GDM1 (cell line): ENCODE results near the gene HPSE2.
"Not testable (repeated sequence)": the region's sequence is repeated elsewhere in the genome, so short reads cannot be mapped to it uniquely, and the experiment has no call there.

Experiments
- DNase-seq: peaks from one replicate; lab custom pipeline; 2025; lab: John Stamatoyannopoulos, UW

The HPSE2 gene

DNA sequence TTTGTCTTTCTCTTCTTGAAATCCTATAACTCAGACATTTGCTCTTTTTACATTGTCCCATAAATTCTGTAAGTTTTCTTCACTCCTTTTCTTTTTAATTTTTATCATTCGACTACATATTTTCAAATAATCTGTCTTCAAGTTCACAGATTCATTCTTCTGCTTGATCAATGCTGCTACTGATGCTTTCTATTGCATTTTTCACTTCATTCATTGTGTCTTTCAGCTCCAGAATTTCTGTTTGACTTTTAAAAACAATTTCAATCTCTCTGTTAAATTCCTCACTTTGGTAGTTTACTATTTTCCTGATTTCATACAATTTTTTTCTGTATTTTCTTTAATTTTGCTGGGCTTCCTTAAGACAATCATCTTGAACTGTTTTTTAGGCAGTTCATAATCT, 230.4 kb downstream of the HPSE2 start:
- DNase-seq, result no peak

DNA sequence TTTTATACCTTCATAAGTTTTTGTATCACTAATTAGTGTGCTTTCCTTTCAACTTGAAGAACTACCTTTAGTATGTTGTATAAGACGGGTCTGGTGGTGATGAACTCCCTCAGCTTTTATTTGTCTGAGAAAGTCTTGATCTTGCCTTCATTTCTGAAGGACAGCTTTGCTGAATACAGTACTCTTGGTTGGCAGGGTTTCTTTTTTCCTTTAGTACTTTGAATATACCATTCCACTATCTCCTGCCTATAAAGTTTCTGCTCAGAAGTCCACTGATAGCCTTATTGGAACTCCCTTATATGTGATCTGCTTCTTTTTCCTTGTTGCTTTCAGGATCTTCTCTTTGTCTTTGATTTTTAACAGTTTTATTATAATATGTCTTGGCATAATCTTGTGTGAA, 230.9 kb downstream of the HPSE2 start:
- DNase-seq, result no peak

DNA sequence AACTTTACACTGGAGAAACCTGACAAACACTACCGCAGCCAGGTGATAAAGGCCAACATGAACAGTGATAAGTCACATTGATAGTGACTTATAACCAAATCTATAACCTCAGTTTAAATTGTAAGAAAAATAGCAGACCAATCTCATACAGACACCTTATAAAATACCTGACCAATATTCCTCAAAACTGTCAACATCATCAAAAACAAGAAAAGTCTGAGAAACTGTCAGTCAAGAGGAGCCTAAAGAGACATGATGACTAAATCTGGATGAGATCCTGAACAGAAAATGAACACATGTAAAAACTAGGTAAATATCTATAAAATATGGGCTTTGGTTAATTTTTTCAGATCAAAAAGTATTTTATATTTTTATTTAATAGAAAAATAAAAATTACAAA, 233.3 kb downstream of the HPSE2 start:
- DNase-seq, result no peak

DNA sequence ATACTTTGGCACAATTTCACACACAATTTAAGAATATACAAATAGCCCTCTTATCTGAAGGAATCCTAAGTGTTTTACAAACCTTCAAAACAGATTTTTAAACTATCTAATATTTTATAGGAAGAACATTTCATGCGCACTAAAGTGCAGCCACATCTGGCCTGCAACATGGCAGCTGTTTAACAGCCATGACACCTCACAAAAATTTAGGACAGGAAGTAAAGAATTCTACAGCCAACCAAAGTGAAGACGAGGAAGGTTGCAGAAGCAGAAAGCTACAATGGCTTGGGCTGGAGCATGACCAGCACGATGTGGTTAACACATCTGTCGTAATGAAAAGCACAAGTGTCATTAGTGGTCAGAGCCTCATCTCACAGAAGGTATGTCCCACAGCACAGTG, 238.1 kb downstream of the HPSE2 start:
- DNase-seq, result no peak

DNA sequence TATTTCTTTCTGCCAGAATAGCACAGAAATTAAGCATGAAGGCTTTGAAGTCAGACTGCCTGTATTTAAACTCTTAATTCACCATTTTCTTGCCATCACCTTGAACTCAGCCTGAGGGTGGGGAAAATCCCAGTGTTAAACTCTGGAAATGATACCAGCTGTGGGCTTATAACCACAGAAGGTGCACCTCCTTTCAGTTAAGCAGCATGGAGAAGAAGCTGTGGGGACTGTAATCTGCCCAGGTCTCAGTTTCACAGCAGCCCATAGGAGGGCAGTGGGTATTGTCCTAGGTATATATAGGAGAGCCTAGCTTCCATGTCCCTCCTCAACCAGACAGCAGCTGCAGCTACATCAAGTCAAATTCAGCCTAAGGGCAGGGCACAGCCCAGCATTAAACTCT, 241.6 kb downstream of the HPSE2 start:
- DNase-seq, result no peak

DNA sequence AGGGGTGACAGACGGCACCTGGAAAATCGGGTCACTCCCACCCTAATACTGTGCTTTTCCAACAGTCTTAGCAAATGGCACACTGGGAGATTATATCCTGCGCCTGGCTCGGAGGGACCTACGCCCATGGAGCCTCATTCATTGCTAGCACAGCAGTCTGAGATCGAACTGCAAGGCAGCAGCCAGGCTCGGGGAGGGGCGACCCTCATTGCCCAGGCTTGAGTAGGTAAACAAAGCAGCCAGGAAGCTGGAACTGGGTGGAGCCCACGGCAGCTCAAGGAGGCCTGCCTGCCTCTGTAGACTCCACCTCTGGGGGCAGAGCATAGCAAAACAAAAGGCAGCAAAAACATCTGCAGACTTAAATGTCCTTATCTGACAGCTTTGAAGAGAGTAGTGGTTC, 251.9 kb downstream of the HPSE2 start:
- not testable (repeated sequence) for DNase-seq

DNA sequence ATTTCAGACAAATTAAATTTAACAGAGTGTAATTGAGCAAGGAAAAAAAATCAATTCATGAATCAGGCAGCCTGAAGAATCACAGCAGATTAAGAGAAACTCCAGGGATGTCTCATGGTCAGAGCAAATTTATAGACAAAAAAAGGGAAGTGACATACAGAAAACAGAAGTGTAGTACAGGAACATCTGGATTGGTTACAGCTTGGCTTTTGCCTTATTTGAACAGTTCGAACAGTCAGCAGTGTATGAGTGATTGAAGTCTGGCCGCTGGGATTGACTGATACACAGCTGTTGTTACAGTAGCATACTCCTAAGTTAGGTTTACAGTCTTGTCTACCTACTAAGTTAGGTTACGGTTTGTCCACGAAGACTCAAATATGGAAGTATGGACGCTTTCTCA, 255.3 kb downstream of the HPSE2 start:
- no peak for DNase-seq

DNA sequence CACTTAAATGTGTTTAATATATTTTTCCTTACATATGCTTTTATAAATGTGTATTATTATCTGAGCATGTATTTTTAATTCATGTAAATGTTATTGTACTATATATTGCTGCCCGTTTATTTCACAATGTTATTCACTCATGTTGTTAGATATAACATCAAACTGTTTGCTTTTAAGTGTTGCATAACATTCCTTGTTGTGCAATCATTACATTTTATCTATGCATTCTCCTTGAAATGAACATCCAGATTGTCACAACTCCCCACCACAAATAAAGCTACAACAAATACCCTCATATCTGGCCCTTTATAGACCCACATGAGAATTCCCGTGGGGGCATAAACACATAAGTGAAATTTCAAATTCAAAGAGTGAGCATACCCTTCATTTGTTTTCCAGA, 264.2 kb downstream of the HPSE2 start:
- DNase-seq, result no peak

DNA sequence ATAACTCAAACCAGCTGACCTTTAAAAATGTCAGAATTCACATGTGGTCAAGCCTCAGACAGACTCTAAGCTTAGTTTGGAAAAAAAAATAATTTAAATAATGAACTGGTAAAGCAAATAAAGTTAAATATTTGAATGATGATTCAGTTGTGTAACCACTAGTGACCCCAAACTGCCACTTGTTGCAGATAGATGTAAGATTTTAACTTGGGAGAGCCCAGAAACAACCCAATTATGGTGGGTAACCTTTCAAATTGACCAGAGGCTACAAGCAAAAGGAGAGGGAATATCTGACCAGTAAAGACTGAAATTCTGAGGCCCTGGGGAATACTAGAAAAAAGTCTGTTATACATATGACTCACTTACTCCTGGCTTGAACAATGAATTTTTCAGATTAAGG, 268.1 kb downstream of the HPSE2 start:
- no peak for DNase-seq

DNA sequence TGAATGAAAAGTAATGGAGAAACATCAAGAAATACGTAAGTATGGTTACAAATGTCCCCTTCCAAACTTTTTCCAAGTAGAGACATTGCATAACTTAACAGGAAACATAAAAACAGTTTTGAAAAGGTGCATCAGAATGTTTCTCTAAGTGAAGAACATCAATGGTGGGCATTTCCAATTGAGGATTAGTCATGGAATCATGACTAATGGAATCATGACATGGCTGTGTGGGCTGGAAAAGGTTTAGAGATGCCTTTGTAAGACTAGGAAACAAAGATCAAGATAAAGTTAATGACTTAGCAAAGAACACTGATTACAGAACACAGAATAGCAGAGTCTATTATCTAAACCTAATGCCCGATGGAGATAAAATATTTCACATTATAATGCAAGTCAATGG, 272.0 kb downstream of the HPSE2 start:
- DNase-seq, result no peak

DNA sequence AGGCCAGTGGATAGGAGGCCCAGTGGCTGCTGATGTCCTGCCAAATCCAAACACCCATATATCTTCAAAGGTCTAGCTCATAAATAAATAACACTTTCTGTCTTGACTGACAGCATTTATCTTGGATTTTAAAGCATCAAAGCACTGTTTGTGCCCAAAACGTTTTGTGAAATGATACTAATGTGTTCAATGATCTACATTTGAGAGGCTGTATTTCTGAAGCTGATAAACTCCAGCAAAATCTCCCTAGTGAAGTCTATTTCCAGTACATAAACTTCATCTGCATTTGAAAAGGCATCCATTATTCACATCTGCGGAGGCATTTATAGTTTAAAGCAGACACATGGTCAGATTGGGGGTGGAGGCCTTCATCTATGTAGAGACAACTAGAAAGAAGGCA, 276.3 kb downstream of the HPSE2 start:
- DNase-seq, result no peak

DNA sequence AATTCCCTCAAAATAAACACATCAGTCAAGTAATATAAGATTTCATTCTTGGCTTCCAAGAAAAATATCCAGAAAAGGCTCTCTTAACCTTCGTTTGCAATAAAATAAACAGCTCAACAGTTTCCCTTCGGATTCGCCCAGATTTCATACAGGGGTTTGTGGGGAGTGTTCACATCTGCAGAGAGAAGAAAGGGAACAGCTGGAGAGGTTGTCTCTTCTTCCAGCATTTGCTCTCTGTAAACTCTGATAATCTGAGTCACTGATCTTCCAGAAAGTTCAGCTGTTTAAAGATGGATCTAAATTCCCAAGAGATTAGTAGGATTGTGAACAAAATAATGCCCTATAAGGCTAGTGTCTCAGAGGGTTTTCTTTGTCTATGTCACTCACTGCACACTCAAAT, 277.9 kb downstream of the HPSE2 start:
- no peak for DNase-seq

DNA sequence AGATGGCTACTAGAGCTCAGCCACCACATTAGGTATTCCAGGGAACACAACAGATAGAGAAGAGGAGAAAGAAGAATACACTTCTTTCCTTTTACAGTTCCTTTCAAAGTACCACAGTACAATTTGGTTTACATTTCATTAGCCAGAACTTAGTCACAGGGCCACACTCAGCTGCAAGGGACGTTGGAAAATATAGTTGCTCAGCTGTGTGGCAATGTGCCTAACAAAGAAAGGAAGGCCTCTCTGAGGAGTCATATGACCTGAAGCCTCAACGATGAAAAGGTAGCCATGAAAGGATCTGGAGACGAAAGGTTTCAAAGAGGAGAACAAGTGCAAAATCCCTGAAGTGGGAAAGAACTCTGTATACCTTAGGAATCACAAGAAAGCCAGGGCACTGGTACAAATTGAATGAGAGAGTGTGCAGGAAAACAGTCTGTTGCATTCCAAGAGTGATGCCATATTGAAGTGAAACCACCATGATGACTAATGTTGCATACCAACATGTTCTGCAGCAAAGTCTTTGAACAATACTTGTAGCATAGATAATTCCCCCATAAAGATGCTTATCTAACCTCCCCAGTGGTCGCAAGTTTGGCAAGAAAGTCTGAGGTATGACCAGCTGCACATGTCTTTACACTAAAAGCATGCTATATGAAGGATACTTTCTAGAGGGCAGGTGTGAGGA, 278.9 kb downstream of the HPSE2 start:
- DNase-seq, result no peak

DNA sequence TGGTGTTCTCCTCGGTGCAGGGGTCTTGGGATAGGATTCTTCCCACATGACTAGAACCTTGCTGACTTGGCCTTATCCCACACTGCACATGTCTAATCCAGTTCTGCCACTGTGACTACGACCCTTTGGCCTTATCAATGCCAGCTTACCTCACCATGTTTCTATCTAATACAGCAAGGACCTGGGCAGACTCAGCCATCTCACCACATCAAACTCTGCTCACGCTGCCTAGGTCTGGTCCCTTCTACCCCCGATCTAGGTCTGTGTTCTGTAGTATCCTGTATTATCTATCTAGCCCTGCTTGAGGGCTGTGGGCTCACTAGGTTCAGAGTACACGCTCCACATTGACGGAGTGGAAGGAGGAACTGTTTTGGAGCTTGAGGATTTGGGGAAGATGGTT, 282.4 kb downstream of the HPSE2 start:
- DNase-seq, result no peak

DNA sequence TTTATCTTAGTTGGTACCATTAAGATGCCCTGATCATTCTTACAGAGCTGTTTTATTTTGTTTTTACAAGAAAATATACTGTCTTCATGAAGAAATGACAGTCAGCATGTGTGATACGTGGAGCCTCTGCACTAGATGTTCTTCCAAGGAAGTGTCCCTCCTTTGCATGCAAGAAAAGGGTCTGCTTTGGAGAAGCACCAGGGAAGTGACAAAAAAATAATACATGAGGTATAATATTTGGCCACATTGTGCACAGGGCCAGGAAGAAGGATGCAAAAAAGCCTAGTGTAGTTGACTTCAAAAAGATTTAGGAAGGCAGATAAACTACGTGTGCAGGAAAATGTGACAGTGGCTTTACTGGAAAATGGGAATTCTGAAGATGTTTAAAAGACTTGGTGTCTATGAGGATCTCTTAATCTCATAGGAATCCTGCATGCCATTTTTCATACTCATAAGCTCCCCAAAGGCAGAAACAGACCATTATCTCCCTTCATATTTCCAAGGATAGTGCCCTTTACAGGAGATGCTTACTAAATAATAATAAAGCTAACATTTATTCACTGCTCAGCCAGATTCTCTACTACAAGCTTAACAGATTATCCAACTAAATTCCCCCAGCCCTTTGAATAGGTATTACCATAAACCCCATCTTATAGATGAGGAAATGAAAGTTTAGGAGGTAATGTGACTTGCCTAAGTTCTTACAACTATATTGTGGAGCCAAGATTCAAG, 284.2 kb downstream of the HPSE2 start:
- DNase-seq, result no peak

DNA sequence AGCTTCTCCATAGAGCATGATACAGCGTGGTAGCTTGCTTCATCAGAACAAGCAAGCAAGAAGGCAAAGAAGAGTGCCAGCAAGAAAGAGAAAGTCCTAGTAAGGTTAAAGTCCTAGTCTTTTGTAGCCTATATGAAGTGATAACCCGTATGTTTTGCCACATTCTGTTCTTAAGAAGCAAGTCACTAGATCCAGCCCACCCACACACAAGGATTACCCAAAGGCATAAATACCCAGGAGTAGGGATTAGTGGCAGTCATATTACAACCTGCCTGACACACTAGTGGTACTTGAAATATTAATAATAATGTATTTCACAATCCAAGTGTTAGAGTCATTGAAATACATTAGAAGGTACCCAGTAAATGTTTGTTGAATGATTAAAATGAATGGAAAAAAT, 285.5 kb downstream of the HPSE2 start:
- no peak for DNase-seq

DNA sequence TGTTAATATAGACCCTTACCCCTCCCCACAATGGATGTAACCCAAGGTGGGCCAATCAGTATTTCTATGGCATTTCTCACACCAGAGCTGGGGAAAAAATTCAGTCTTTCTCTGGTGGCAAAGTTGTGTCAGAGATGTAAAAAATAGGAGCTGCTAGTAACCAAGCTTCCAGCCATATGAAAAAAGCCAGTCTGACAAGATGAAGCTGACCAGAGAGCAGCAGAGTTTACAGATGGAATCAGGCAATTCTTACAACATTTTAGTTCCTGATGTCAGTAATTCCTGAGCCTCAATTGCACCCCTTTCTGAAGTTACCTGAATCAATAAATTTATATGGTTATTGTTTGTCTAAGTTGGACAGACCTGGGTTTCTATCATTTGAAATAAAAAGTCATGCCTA, 286.3 kb downstream of the HPSE2 start:
- DNase-seq, result no peak

DNA sequence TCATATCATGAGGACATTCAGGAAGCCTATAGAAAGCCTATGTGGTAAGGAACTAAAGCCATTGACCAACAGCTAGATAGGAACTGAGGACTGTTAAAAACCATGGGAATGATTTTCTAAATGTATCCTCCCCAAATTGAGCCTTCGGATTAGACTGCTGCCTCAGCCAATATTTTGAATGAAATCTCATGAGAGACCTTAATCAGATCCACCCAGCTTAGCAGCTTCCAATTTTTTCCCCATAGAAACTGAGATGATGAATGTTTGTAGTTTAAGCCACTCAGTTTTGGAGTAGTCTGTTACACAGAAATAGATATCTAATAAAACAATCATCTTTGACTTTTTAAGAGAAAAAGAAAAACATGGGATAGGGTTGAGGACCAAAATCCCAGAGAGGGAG, 292.0 kb downstream of the HPSE2 start:
- DNase-seq, result no peak

DNA sequence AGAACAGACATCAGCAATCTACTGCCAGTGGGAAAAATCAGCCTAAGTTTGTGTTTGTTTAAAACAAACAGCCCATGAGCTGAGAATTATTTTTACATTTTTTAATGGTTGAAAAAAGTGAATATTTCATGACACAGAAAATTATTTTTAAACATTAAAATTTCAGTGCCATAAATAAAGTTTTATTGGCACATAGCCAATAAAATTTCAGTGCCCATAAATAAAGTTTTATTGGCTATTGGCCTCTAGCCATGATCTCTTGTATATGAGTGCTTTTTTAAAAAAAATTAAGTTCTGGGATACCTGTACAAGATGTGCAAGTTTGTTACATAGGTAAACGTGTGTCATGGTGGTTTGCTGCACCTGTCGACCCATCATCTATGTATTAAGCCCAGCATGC, 305.9 kb downstream of the HPSE2 start:
- DNase-seq, result no peak

DNA sequence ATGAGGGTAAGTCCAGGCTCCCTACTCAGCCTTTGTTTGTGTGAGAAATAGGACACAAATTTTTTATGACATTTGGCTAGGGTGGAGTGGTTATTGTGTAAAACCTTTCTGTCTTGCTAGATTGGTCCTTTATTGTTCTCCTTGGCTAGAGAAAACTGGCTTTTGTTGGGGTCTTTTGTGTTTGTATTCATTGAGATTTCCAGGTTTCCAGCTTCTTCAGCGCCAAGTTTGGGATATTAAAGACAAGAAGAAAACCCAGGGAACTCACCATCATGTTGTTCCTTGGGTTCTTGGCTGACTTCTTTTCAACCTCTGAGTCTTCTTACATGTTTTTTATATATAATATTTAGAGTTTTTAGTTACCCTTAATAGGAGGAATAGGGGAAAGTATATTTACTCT, 310.0 kb downstream of the HPSE2 start:
- DNase-seq, result no peak

DNA sequence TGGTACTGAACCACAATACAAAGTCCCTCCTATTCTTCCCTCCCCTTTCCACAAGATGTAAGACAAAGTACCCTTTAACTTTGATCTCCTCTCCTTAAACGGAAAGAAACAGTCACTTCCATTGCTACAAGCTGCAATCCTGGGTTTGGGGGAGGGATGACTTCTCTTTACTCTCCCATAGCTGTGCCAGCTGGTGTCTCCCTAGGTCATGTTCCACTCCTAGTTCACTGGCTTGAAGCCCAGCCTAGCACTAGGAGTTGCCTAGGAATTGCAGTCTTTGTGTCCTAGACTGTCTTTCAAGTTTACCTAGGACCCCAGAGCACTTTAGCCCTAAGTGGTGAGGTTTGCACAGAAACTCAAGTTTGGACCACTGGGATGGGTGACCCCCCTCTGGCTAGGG, 311.1 kb downstream of the HPSE2 start:
- no peak for DNase-seq

DNA sequence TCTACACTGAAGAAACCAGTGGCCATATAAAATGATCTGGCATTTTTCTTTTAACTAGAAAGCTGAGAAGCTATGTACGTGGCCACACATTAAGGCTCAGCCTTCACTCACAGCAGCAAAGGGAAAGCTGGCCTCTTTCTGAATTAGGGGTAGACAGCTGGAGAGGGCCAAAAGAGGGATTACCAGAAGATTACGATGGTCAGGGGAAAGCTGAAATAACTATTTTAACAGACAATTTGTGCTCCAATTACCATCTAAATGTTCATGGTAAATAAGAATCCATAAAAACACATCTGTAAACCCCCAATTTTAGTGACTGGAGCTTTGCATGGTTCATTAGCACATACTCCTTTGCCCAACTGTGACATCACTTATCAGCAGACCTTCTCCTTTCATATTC, 314.3 kb downstream of the HPSE2 start:
- DNase-seq, result no peak

DNA sequence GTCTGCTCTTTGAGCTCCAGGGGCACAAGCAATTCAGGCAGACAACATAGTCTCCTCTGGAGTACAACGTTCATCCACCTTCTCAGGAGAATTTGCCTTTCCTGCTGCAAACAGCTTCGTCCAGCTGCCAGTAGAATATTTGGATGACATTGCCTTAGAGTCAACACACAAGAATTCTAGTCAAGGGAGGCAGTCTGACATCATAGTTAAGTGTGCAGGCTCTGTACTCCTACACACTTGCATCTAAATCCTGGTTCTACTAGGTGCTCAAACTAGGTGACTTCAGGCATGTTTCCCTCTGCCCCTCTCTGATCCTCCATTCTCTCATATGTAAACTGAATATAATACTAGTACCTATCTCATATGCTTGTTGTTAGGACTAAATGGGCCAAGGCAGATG, 314.8 kb downstream of the HPSE2 start:
- no peak for DNase-seq

DNA sequence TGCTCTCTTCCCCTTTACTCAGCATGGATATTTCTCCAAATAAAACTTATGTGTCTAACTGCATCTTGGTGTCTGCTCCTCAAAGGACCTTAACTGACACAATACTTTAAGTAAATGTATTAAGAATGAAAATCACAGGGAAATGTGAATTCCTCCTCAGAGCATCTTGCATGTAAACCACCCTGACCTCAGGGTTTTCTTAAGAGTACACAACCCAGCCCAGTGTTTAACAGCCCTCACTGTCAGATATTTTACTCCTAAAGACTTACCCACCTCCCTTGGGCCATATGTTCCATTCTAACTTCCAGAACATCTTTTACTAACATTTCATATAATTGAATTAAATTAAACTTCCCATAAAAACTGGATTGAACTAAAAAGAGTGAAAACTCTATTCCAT, 315.3 kb downstream of the HPSE2 start:
- DNase-seq, result no peak
